HG03060 (cell line): Measurements from ENCODE around the gene NAT14.
"Not testable (repeated sequence)": the region's sequence is repeated elsewhere in the genome, so short reads cannot be mapped to it uniquely, and the experiment has no call there.

ENCODE experiments used
- ATAC-seq: cut with Tn5 transposase; IDR thresholded peaks from one replicate; pipeline ENCODE4 v1.9.1; 2021; ENCODE audit warnings: low read depth, moderate number of reproducible peaks; ENCODE audit not compliant: unreplicated experiment

Gene NAT14, protein sequence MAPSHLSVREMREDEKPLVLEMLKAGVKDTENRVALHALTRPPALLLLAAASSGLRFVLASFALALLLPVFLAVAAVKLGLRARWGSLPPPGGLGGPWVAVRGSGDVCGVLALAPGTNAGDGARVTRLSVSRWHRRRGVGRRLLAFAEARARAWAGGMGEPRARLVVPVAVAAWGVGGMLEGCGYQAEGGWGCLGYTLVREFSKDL

GRCh38 chr19:55484593-55485438, at the start of gene NAT14:
Gene NAT14 (plus strand): TSS chr19:55485188. CDS start chr19:55485709, 521 bp downstream.
- no peak for ATAC-seq

- no peak for ATAC-seq
Observed at GRCh38 chr19:55436847-55437246, 48.1 kb upstream of the NAT14 start.

- ATAC-seq: no peak
Observed at GRCh38 chr19:55437410-55437809, 47.6 kb upstream of the NAT14 start.

- ATAC-seq: no peak
Observed at GRCh38 chr19:55439052-55439451, 45.9 kb upstream of the NAT14 start.

- ATAC-seq: no peak
Observed at GRCh38 chr19:55440411-55441105, 44.4 kb upstream of the NAT14 start.

GRCh38 chr19:55441319-55441691, 43.7 kb upstream of the NAT14 start:
- ATAC-seq: no peak

DNA sequence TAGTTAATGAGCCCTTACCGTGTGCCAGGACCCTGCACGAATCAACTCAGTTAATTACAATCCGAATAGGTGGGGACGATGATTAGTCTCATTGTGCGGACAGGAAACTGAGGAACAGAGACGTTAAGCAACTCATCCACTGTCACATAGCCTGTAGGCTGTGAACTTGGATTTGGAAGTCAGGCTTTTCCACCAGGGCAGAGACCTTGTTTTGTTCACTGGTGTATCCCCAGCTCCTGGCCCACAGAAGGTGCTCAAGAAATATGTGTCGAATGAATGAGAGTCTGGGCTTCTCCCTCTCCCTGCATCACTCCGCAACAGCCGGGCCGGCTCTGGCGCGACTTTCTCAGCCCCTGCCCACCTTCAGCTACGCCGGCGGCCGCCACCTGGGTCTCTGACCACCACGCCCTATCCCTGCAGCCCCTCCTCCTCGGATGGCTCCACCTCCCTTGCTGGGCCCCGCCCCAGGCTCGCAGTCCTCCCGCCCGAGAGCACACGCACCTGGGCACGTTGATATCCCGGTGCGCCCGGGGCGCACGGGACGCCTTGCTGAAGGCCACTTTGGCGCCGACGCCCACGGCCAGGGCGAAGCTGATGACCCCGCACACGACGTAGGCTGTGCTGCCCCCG, 43.2 kb upstream of the NAT14 start:
- no peak for ATAC-seq

- no peak for ATAC-seq
Observed at GRCh38 chr19:55442372-55442961, 42.5 kb upstream of the NAT14 start.

- ATAC-seq: no peak
Observed at GRCh38 chr19:55443045-55443823, 41.8 kb upstream of the NAT14 start, which contains the start of gene SHISA7. Gene SHISA7 (minus strand): TSS chr19:55443300. CDS start chr19:55442863, 437 bp downstream.

GRCh38 chr19:55443824-55444480, 41.0 kb upstream of the NAT14 start:
- ATAC-seq: no peak

- no peak for ATAC-seq
Observed at GRCh38 chr19:55444646-55445045, 40.3 kb upstream of the NAT14 start.

DNA sequence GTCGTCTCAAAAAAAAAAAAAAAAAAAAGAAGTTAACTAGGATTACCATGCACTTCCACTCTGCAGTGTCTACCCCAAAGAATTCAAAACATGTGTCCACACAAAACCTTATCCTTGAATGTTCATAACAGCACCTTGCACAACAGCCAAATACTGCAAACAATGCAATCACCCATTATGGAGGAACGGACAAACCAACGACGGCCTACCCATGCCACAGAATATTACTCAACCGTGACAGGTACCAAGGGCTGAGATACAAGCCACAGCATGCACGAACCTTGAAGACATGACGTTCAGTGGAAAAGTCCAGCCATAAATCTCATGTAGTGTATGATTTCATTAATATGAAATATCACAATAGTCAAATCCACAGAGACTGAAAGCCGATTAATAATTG, 38.9 kb upstream of the NAT14 start:
- no peak for ATAC-seq

- no peak for ATAC-seq
Observed at GRCh38 chr19:55447421-55448174, 37.4 kb upstream of the NAT14 start.

- not testable (repeated sequence) for ATAC-seq
Observed at GRCh38 chr19:55448175-55448490, 36.9 kb upstream of the NAT14 start.

DNA sequence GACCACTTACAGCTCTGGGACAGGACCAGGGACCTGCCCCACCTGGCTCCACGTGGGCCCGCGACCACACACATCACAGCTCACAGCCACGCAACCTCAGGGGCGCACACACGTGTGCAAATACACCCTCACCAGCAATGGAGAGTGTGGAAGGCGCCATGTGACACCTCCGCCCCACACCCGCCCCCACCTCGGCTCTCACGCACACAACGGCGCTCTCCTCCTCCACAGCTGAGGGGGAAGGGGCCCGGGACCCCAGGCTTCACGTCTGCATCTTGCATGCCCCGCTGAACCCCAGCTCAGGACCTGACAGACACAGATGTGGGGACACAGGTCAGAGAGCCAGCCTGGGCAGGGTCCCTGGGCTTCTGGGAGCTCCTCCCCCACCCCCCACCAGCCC, 35.5 kb upstream of the NAT14 start:
- ATAC-seq: no peak

DNA sequence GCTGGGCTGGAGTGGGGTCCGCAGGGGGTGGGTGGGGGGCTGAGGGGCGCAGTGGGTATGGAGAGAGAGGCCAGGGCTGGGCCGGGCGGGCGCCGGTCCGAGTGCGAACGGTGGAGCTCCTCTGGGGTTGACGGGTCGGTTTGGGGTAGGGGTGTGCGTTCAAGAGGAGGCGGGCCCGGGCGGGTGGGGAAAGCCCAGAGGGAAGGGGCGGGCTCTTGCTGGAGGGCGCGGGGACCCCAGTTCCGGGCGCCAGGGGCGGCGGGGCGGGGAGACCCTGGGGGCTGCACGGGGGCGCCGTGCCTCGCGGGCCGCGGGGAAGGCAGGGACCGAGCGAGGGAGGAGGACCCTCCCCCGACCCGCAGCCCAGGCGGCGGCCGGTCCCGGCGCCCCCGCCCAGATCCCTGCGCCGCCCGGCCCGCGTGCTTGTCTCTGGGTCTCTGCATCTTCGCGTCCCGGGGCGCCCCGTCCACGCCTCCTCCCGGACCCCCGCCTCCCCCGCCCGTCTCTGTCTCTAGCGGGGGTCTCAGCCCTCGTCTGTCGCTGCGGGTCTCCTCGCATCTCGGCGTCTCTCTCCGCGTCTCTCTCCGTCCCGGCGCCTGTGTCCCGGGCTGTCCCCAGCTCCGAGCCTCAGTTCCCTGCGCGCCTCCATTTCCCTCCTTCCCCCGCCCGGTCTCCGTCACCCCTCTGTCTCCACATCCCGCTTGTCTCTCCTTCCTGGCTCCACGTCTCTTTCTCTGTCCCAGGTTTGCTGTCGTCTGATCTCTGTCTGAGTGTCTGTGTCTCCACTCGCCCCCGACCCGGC, 33.6 kb upstream of the NAT14 start:
- ATAC-seq: no peak

DNA sequence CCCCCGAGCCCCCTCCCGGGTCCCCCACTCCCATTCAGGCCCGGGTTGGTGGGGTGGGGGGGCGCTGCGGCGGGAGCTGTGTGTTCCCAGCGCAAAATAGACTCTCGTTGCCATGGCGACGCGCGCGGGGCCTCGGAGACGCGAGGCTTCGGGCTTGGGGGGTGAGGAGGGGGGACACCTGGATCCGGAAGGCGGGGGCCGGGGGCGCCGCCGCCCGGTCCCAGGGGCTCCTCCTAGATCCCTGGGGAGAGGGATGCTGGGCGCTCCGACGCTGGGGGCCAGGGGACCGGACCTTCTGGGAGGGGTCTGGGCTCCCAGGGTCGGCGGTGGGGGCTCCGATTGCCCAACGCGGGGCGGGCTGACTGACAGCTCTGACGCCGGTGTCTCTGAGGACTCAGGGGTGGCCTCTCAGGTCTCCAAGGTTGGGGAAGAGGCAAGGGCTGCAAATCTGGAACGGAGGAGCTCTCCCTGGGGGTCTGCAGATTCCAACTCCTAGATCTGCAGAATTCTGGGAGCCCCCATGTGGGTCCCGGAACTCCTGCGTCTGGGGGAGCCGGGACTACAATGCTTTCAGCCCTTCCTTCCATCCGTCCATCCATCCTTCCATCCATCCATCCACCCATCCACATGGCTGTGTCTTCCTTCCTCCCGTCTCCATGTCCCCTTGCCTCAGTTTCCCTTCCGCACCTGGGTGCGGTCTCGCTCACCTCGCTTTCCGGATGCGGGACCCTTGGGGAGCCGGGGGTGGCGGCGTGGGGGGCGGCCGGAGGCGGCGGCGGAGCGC, 32.8 kb upstream of the NAT14 start:
- no peak for ATAC-seq
